Mammary epithelial cell (primary cell): Measurements from ENCODE around the gene NDUFV2.

Source experiments
- EZH2 ChIP-seq: IDR thresholded peaks from 2 replicates; pipeline ENCODE4 v1.6.1; 2012; ENCODE audit warnings: low read length, inconsistent platforms, borderline replicate concordance
- TF ChIP-seq, protein P1 (sequence below), 2 donors: IDR thresholded peaks in 1 of 2; conservative IDR thresholded peaks in 1 of 2; 2 replicates each; pipeline ENCODE4 v1.5.1; 2011 to 2012; ENCODE audit warnings: inconsistent platforms in 2 of 2, low read length in 2 of 2, mild to moderate bottlenecking in 2 of 2, control low read depth in 1 of 2, low read depth in 1 of 2; ENCODE audit not compliant: insufficient read depth in 1 of 2; ENCODE audit errors: extremely low read depth in 1 of 2

DNA sequence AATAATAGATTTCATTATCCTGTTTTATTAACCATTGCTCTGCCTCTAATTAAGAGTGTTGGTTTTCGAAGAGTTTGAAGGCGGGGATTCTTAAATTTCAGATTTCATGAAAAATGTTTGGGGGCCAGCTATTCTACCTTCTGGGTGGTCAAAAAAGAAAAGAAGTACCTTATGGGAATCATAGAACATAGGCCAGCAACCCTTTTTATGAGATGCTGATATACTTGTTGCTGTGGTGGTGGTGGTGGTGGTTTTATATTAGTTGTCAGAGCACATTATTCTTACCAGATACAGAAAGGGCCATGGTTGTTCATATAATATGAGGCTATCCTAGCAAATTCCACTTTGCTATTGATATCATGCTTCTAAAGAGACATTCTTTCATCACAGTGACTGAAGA, 38.5 kb downstream of the NDUFV2 start:
- TF ChIP-seq, protein P1, sequence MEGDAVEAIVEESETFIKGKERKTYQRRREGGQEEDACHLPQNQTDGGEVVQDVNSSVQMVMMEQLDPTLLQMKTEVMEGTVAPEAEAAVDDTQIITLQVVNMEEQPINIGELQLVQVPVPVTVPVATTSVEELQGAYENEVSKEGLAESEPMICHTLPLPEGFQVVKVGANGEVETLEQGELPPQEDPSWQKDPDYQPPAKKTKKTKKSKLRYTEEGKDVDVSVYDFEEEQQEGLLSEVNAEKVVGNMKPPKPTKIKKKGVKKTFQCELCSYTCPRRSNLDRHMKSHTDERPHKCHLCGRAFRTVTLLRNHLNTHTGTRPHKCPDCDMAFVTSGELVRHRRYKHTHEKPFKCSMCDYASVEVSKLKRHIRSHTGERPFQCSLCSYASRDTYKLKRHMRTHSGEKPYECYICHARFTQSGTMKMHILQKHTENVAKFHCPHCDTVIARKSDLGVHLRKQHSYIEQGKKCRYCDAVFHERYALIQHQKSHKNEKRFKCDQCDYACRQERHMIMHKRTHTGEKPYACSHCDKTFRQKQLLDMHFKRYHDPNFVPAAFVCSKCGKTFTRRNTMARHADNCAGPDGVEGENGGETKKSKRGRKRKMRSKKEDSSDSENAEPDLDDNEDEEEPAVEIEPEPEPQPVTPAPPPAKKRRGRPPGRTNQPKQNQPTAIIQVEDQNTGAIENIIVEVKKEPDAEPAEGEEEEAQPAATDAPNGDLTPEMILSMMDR (conservative IDR thresholded peaks at IDR 0.05 in 1 of 2, IDR thresholded peaks at IDR 0.05 in 1 of 2; ENCODE audit: extremely low read depth in 1 of 2, insufficient read depth in 1 of 2, low read depth in 1 of 2, low read length in 2 of 2): no peak
- TF ChIP-seq EZH2: no peak
